Fibroblast of peridontal ligament (primary cell): ENCODE results near the gene C1QA.

ENCODE experiments used
- DNase-seq: peaks from one replicate; pipeline ENCODE4 v3.0.0-alpha.2; 2010; ENCODE audit errors: extremely low read depth

Gene C1QA

GRCh38 chr1:22612671-22613571 is 23.5 kb upstream of the C1QA start:
- no peak for DNase-seq

- DNase-seq, result no peak
These were observed 22.9 kb upstream of the C1QA start for GRCh38 chr1:22613572-22613918.

- DNase-seq, result no peak
These were observed 22.5 kb upstream of the C1QA start for GRCh38 chr1:22613951-22614350.

- DNase-seq, result no peak
These were observed 20.5 kb upstream of the C1QA start for GRCh38 chr1:22615886-22616285.

GRCh38 chr1:22616571-22616970 is 19.9 kb upstream of the C1QA start:
- DNase-seq, result no peak

GRCh38 chr1:22618056-22618455 is 18.4 kb upstream of the C1QA start:
- DNase-seq, result no peak

- no peak for DNase-seq
These were observed 17.2 kb upstream of the C1QA start for GRCh38 chr1:22619252-22619651.

GRCh38 chr1:22619798-22620197 is 16.6 kb upstream of the C1QA start:
- no peak for DNase-seq

GRCh38 chr1:22621761-22622160 is 14.7 kb upstream of the C1QA start:
- no peak for DNase-seq

- DNase-seq, result no peak
These were observed 11.0 kb upstream of the C1QA start for GRCh38 chr1:22625262-22625925.

- no peak for DNase-seq
These were observed 9.9 kb upstream of the C1QA start for GRCh38 chr1:22626237-22627157.

- no peak for DNase-seq
These were observed 9.1 kb upstream of the C1QA start for GRCh38 chr1:22627331-22627730.

GRCh38 chr1:22628698-22629444 is 7.6 kb upstream of the C1QA start:
- no peak for DNase-seq

- no peak for DNase-seq
These were observed 6.5 kb upstream of the C1QA start for GRCh38 chr1:22629886-22630285.

- DNase-seq, result no peak
These were observed 2.5 kb upstream of the C1QA start for GRCh38 chr1:22633697-22634463.

- DNase-seq, result no peak
These were observed 992 bp upstream of the C1QA start for GRCh38 chr1:22635436-22635835.

- DNase-seq, result no peak
These were observed 499 bp downstream of the C1QA start for GRCh38 chr1:22636927-22637326.

GRCh38 chr1:22637907-22638445 is 1.5 kb downstream of the C1QA start:
- DNase-seq, result no peak

GRCh38 chr1:22638476-22639234 is 2.2 kb downstream of the C1QA start:
- no peak for DNase-seq

- DNase-seq, result peak; percentile 35
These were observed 2.9 kb downstream of the C1QA start for GRCh38 chr1:22639286-22639685.
